HFFc6 (cell line): ENCODE results near the gene UBTD1. TPM values are rescaled to one million over a fixed set of nuclear protein-coding genes. Genes with fewer than 3 reads are reported as not detected.

ENCODE experiments used
- DNase-seq: peaks from one replicate; pipeline ENCODE4 v3.0.0-alpha.2; 2018
- H3K27ac Mint-ChIP-seq: 2 replicates; pipeline ENCODE4 v1.8.0; 2020; ENCODE audit warnings: mild to moderate bottlenecking, mixed read lengths
- H3K27me3 Mint-ChIP-seq: 2 replicates; pipeline ENCODE4 v1.8.0; 2021; ENCODE audit warnings: mild to moderate bottlenecking, moderate library complexity, mixed read lengths; ENCODE audit not compliant: insufficient read depth
- H3K36me3 Mint-ChIP-seq: 2 replicates; pipeline ENCODE4 v1.8.0; 2021; ENCODE audit warnings: low read depth, mixed read lengths
- H3K4me1 Mint-ChIP-seq: 2 replicates; pipeline ENCODE4 v1.8.0; 2020; ENCODE audit warnings: low read depth, mixed read lengths
- H3K4me3 Mint-ChIP-seq: 2 replicates; pipeline ENCODE4 v1.8.0; 2020; ENCODE audit warnings: mild to moderate bottlenecking, moderate library complexity, mixed read lengths
- H3K9me3 Mint-ChIP-seq: 2 replicates; pipeline ENCODE4 v1.8.0; 2020; ENCODE audit warnings: mild to moderate bottlenecking, mixed read lengths
- total RNA-seq, 6 experiments: library from RNA; stranded (reverse); fragmentation: NEBNext Ultra II Directional; extraction: Animal tissue kit (Norgen Biotek cat#: 25700); gene quantifications; 2 replicates in 1 of 6; 3 replicates in 5 of 6; pipeline ENCODE4 v1.2.3, GENCODE V29; 2021
- TF ChIP-seq, protein P1 (sequence below): fragments of 200-600 bp; sonication (generic); IDR thresholded peaks from 2 replicates; pipeline ENCODE4 v1.5.0; 2021; ENCODE audit warnings: antibody characterized with exemption, mild to moderate bottlenecking

Gene UBTD1
- total RNA-seq, 6 experiments from 2014 or later, result 31.3 to 42.1 (median 34.8) TPM

DNA sequence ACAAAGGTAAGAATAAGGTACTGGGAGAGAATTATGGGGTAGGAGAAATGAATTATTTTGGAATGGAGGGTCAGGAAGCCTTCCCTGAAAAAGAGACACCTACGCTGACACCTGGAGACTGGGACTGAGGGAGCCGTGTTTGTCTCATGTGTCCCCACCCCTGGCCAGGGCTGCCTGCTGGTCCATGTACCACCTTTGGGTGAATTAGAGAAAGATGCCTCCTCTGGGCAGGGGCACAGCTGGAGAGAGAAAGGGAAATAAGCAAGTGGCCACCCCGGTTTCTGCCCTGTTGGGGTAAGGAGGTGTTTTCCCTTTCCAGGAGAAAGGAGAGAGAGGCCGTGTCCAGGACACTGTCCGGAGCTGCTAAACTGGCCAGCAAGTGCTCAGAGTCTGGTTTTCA, 21.8 kb downstream of the UBTD1 start:
- Mint-ChIP-seq H3K9me3 (no peaks in the 10 kb centered on the region), H3K27ac (no peak overlapping the region), H3K27me3 (no peaks in the 10 kb centered on the region; the same call in 1 of the 2 replicates), H3K36me3 (no peaks in the 10 kb centered on the region), H3K4me3 (no peak overlapping the region), H3K4me1 (peaks cover 26% of the 10 kb centered on the region)
- TF ChIP-seq, protein P1, sequence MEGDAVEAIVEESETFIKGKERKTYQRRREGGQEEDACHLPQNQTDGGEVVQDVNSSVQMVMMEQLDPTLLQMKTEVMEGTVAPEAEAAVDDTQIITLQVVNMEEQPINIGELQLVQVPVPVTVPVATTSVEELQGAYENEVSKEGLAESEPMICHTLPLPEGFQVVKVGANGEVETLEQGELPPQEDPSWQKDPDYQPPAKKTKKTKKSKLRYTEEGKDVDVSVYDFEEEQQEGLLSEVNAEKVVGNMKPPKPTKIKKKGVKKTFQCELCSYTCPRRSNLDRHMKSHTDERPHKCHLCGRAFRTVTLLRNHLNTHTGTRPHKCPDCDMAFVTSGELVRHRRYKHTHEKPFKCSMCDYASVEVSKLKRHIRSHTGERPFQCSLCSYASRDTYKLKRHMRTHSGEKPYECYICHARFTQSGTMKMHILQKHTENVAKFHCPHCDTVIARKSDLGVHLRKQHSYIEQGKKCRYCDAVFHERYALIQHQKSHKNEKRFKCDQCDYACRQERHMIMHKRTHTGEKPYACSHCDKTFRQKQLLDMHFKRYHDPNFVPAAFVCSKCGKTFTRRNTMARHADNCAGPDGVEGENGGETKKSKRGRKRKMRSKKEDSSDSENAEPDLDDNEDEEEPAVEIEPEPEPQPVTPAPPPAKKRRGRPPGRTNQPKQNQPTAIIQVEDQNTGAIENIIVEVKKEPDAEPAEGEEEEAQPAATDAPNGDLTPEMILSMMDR, result no peak
- no peak for DNase-seq

DNA sequence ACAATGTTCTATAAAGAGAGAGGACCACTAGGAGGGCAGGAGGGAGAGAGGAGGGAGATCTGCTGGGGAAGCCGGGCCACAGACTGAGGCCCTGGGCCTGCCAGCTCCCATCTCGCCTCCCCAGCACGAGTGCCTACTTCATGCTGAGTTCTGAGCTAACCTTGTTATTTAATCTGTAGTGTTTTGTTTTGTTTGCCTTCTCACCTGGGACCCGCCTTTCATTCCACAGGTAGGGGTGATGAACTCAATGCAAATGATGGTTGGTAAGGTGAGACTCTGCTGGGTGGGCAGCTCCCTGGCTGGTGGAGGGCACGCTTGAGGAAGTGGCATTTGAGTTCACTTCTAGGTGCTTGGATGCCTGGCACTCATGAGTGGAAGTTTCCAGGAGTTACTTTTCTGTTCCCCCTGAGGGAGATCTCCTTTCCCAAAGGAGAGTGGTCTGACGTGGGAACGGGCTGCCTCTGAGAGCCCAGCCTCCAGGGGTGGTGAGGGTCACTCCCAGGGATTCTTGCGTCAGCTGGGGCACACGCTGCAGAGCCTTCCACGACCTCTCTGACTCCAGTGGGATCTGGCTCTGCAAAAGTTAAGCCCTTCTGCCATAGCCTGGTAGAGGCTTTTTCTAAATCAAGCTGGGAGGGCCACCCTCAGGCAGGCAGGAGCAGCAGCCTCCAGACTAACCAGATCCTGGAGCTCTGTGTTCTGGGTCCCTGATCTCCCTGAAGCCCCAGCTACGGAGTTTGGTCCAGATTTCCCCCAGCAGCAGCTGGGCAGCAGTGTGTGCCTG, 22.4 kb downstream of the UBTD1 start:
- Mint-ChIP-seq H3K27ac (no peak overlapping the region), H3K36me3 (no peaks in the 10 kb centered on the region), H3K4me3 (no peak overlapping the region), H3K9me3 (no peaks in the 10 kb centered on the region), H3K4me1 (peaks cover 32% of the 10 kb centered on the region), H3K27me3 (no peaks in the 10 kb centered on the region; the same call in 1 of the 2 replicates)
- no peak for DNase-seq
- TF ChIP-seq, protein P1, result no peak

DNA sequence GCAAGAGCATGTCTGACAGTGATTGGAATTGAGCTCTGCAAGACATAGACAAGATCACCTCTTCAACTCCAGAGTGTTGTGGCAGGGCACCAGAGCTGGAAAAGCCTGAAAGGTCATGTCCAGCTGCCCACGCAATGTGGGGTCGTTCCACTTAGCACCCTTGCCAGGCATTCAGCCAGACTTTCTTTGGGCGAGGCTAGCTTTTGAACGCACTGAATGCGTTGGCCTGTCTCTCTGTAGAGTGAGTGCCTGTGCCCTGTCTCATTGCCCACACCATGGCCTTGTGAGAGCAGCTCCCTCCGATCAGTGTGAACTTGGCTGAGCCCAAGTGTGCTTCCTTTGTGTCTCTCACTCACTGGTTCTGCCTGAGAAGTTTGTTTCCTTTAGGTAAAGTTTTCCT, 23.3 kb downstream of the UBTD1 start:
- TF ChIP-seq, protein P1, result no peak
- DNase-seq, result no peak
- H3K9me3 Mint-ChIP-seq, result no peaks in the 10 kb centered on the region
- peaks cover 36% of the 10 kb centered on the region for H3K4me1 Mint-ChIP-seq
- H3K4me3 Mint-ChIP-seq, result no peak overlapping the region
- H3K27me3 Mint-ChIP-seq, result no peaks in the 10 kb centered on the region; the same call in 1 of the 2 replicates
- H3K27ac Mint-ChIP-seq, result no peak overlapping the region
- H3K36me3 Mint-ChIP-seq, result no peaks in the 10 kb centered on the region

DNA sequence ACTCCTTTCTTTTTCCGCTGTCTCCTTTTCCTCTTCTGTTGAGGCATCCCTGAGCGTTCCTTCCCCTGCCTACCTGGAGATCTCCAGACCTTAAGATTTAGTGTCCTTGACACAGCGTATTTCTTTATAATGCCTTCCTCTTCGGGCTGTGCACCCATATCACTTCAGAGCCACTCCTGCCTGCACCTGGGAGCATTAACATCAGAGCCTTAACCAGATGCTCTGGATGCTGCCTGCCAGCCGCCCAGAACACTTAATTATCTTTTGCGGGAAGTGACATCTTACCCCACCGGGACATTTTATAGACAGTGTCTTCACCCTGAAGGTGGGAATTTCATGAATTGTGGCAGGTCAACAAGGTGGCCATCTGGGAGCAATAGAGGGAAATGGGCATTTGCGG, 24.2 kb downstream of the UBTD1 start:
- no peaks in the 10 kb centered on the region for H3K27me3 Mint-ChIP-seq
- no peaks in the 10 kb centered on the region for H3K36me3 Mint-ChIP-seq
- TF ChIP-seq, protein P1, result no peak
- no peak for DNase-seq
- no peaks in the 10 kb centered on the region for H3K9me3 Mint-ChIP-seq
- H3K4me3 Mint-ChIP-seq, result no peak overlapping the region
- H3K4me1 Mint-ChIP-seq, result peaks cover 32% of the 10 kb centered on the region
- no peak overlapping the region for H3K27ac Mint-ChIP-seq

DNA sequence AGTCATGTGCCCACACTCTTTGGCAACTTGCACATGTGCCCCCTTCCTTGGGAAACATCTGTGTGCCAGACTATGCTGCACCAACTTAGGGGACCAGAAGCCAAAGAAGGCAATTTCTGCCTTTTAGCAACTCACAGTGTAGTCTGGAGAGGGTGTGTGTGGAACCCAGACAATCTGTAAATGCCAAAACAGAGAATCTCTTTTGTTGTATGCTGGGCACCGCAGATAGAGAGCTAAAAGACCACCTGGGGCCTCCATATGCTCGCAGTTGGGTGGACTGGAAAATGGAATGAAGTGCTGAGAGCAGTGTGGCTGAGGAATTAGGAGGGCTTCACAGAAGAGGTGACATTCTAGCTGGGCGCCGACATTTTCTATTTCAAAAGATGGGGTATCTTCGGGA, 26.4 kb downstream of the UBTD1 start:
- Mint-ChIP-seq H3K4me3 (no peak overlapping the region), H3K27me3 (no peaks in the 10 kb centered on the region), H3K27ac (no peak overlapping the region), H3K9me3 (no peaks in the 10 kb centered on the region), H3K36me3 (peaks cover 4% of the 10 kb centered on the region; the same call in 1 of the 2 replicates), H3K4me1 (peaks cover 20% of the 10 kb centered on the region)
- TF ChIP-seq, protein P1, result no peak
- no peak for DNase-seq
